Immature natural killer cell (primary cell): ENCODE data around the gene ZDHHC8. TPM values are rescaled to one million over a fixed set of nuclear protein-coding genes. Genes with fewer than 3 reads are reported as not detected.

ENCODE experiments used
- DNase-seq, 3 donors: peaks; one replicate each; pipeline ENCODE4 v3.0.0; 2022; ENCODE audit warnings: mixed read lengths in 1 of 3
- H3K27ac Mint-ChIP-seq, 6 donors: one replicate each; pipeline ENCODE4 v1.8.0; 2020; ENCODE audit warnings: mixed read lengths in 6 of 6, mild to moderate bottlenecking in 5 of 6, inconsistent platforms in 4 of 6, moderate library complexity in 3 of 6
- H3K27me3 Mint-ChIP-seq, 3 donors: one replicate each; pipeline ENCODE4 v1.8.0; 2020 to 2021; ENCODE audit warnings: low read depth in 3 of 3, mild to moderate bottlenecking in 3 of 3, mixed read lengths in 3 of 3, moderate library complexity in 3 of 3, inconsistent platforms in 1 of 3
- H3K36me3 Mint-ChIP-seq, 3 donors: one replicate each; pipeline ENCODE4 v1.8.0; 2020; ENCODE audit warnings: mixed read lengths in 3 of 3, inconsistent platforms in 2 of 3, mild to moderate bottlenecking in 2 of 3
- H3K4me1 Mint-ChIP-seq, 2 donors: one replicate each; pipeline ENCODE4 v1.8.0; 2020; ENCODE audit warnings: inconsistent platforms in 2 of 2, mild to moderate bottlenecking in 2 of 2, mixed read lengths in 2 of 2, moderate library complexity in 1 of 2
- H3K4me3 Mint-ChIP-seq, 5 donors: one replicate each; pipeline ENCODE4 v1.8.0; 2020; ENCODE audit warnings: mild to moderate bottlenecking in 5 of 5, mixed read lengths in 5 of 5, inconsistent platforms in 3 of 5, moderate library complexity in 3 of 5
- H3K9me3 Mint-ChIP-seq, 6 donors: one replicate each; pipeline ENCODE4 v1.8.0; 2020; ENCODE audit warnings: mild to moderate bottlenecking in 6 of 6, mixed read lengths in 6 of 6, inconsistent platforms in 4 of 6, moderate library complexity in 3 of 6
- polyA plus RNA-seq, 3 donors: library from polyadenylated mRNA; unstranded; fragments of 300-500 nt; fragmentation: Illumina TruSeq; gene quantifications; one replicate each; pipeline ENCODE4 v1.2.3, GENCODE V29; 2021

ZDHHC8 gene
- polyA plus RNA-seq, 3 donors from 2014 or later = 0.54 to 3.7 (median 0.79) TPM

- no peak for DNase-seq
- Mint-ChIP-seq H3K27me3 (peaks cover 3 to 12% (median 7%) of the 10 kb centered on the region in 3 donors), H3K9me3 (no peaks in the 10 kb centered on the region), H3K4me1 (peaks cover 19 to 32% of the 10 kb centered on the region in 2 donors), H3K4me3 (no peak overlapping the region), H3K36me3 (peaks cover 0 to 5% (median 3%) of the 10 kb centered on the region in 3 donors), H3K27ac (no peak overlapping the region)
Observed at GRCh38 chr22:20112623-20113511, 18.7 kb upstream of the ZDHHC8 start.

- peaks cover 0 to 3% (median 1%) of the 10 kb centered on the region in 3 donors for H3K36me3 Mint-ChIP-seq
- peaks cover 3 to 14% (median 7%) of the 10 kb centered on the region in 3 donors for H3K27me3 Mint-ChIP-seq
- H3K4me3 Mint-ChIP-seq = no peak overlapping the region
- peaks cover 27 to 41% of the 10 kb centered on the region in 2 donors for H3K4me1 Mint-ChIP-seq
- peak overlapping the region in 2 of 6 donors; percentile 29 to 53 for H3K27ac Mint-ChIP-seq
- DNase-seq = no peak
- no peaks in the 10 kb centered on the region for H3K9me3 Mint-ChIP-seq
Observed at GRCh38 chr22:20113551-20114310, 17.9 kb upstream of the ZDHHC8 start.

GRCh38 chr22:20114506-20115475 lies 16.8 kb upstream of the ZDHHC8 start:
- Mint-ChIP-seq H3K4me3 (peak overlapping the region; percentile 40 to 73 (median 60)), H3K9me3 (no peaks in the 10 kb centered on the region), H3K27me3 (peaks cover 3 to 17% (median 11%) of the 10 kb centered on the region in 3 donors), H3K36me3 (peaks cover 0 to 5% (median 3%) of the 10 kb centered on the region in 3 donors), H3K27ac (peak overlapping the region; percentile 37 to 83 (median 61)), H3K4me1 (peaks cover 35 to 46% of the 10 kb centered on the region in 2 donors)
- no peak for DNase-seq

GRCh38 chr22:20115691-20116375 lies 15.8 kb upstream of the ZDHHC8 start, which contains the start of gene RANBP1:
RANBP1 (plus strand) TSS chr22:20116104; CDS start chr22:20116185, 81 bp downstream.
- peak within 1 kb of the TSS; percentile 68 to 95 (median 87) for H3K27ac Mint-ChIP-seq
- H3K9me3 Mint-ChIP-seq = no peaks in the 10 kb centered on the region
- H3K27me3 Mint-ChIP-seq = peaks cover 3 to 17% (median 13%) of the 10 kb centered on the region in 3 donors
- H3K4me3 Mint-ChIP-seq = peak within 1 kb of the TSS; percentile 85 to 92 (median 89)
- DNase-seq = no peak
- H3K36me3 Mint-ChIP-seq = peaks cover 0 to 7% (median 3%) of the 10 kb centered on the region in 3 donors
- peaks cover 38 to 39% of the 10 kb centered on the region in 2 donors for H3K4me1 Mint-ChIP-seq

GRCh38 chr22:20116376-20116950 lies 15.1 kb upstream of the ZDHHC8 start:
- Mint-ChIP-seq H3K27ac (peak overlapping the region; percentile 68 to 95 (median 87)), H3K27me3 (peaks cover 3 to 18% (median 14%) of the 10 kb centered on the region in 3 donors), H3K9me3 (no peaks in the 10 kb centered on the region), H3K4me3 (peak overlapping the region; percentile 85 to 92 (median 89)), H3K4me1 (peaks cover 33 to 38% of the 10 kb centered on the region in 2 donors), H3K36me3 (peaks cover 0 to 8% (median 3%) of the 10 kb centered on the region in 3 donors)
- no peak for DNase-seq

- no peaks in the 10 kb centered on the region for H3K9me3 Mint-ChIP-seq
- peak within 1 kb of the TSS; percentile 85 to 92 (median 89) for H3K4me3 Mint-ChIP-seq
- H3K27ac Mint-ChIP-seq = peak within 1 kb of the TSS; percentile 79 to 95 (median 89)
- peaks cover 0 to 10% (median 3%) of the 10 kb centered on the region in 3 donors for H3K36me3 Mint-ChIP-seq
- H3K4me1 Mint-ChIP-seq = peaks cover 35 to 42% of the 10 kb centered on the region in 2 donors
- peak; percentile 98 for DNase-seq
- H3K27me3 Mint-ChIP-seq = peaks cover 8 to 23% (median 20%) of the 10 kb centered on the region in 3 donors
Observed at GRCh38 chr22:20116951-20117632, 14.5 kb upstream of the ZDHHC8 start, which contains the start of gene TRMT2A. TRMT2A (minus strand) TSS chr22:20117226; CDS start chr22:20116906, 320 bp downstream.

- H3K4me3 Mint-ChIP-seq = peak overlapping the region; percentile 82 to 86 (median 84)
- peaks cover 0 to 2% (median 0%) of the 10 kb centered on the region in 6 donors for H3K9me3 Mint-ChIP-seq
- DNase-seq = peak; percentile 56 to 61 (median 60)
- peaks cover 15 to 29% (median 27%) of the 10 kb centered on the region in 3 donors for H3K27me3 Mint-ChIP-seq
- peak overlapping the region; percentile 72 to 89 (median 86) for H3K27ac Mint-ChIP-seq
- H3K4me1 Mint-ChIP-seq = peaks cover 39 to 47% of the 10 kb centered on the region in 2 donors
- peaks cover 1 to 11% (median 3%) of the 10 kb centered on the region in 3 donors for H3K36me3 Mint-ChIP-seq
Observed at GRCh38 chr22:20117633-20118299, 13.8 kb upstream of the ZDHHC8 start.

- Mint-ChIP-seq H3K4me1 (peaks cover 46 to 53% of the 10 kb centered on the region in 2 donors), H3K27ac (peak overlapping the region; percentile 72 to 89 (median 86)), H3K4me3 (peak overlapping the region; percentile 82 to 86 (median 84)), H3K36me3 (peaks cover 3 to 14% (median 8%) of the 10 kb centered on the region in 3 donors), H3K27me3 (peaks cover 22 to 36% (median 34%) of the 10 kb centered on the region in 3 donors), H3K9me3 (peaks cover 0 to 5% (median 0%) of the 10 kb centered on the region in 6 donors)
- DNase-seq = no peak
Observed at GRCh38 chr22:20118300-20119020, 13.1 kb upstream of the ZDHHC8 start.

- Mint-ChIP-seq H3K27ac (peak overlapping the region; percentile 78 to 98 (median 92)), H3K36me3 (peaks cover 4 to 23% (median 15%) of the 10 kb centered on the region in 3 donors), H3K4me1 (peaks cover 50 to 54% of the 10 kb centered on the region in 2 donors), H3K27me3 (peaks cover 29 to 34% (median 33%) of the 10 kb centered on the region in 3 donors), H3K4me3 (peak overlapping the region in 3 of 5 donors; percentile 21 to 52 (median 42)), H3K9me3 (peaks cover 0 to 5% (median 0%) of the 10 kb centered on the region in 6 donors)
- no peak for DNase-seq
Observed at GRCh38 chr22:20121856-20122415, 9.7 kb upstream of the ZDHHC8 start.
